Nephron progenitor cell (in vitro differentiated cells): ENCODE results near the gene HEATR1.

ENCODE experiments used
- DNase-seq: peaks from one replicate; pipeline ENCODE4 v3.0.0; 2021
- H3K27ac Mint-ChIP-seq: 2 replicates; pipeline ENCODE4 v1.8.0; 2021; ENCODE audit warnings: mild to moderate bottlenecking, moderate library complexity, mixed read lengths
- H3K27me3 Mint-ChIP-seq: 2 replicates; pipeline ENCODE4 v1.8.0; 2021; ENCODE audit warnings: mild to moderate bottlenecking, low read depth, mixed read lengths; ENCODE audit not compliant: poor library complexity
- H3K36me3 Mint-ChIP-seq: 2 replicates; pipeline ENCODE4 v1.8.0; 2021; ENCODE audit warnings: low read depth, mixed read lengths
- H3K4me1 Mint-ChIP-seq: 2 replicates; pipeline ENCODE4 v1.8.0; 2021; ENCODE audit warnings: mixed read lengths
- H3K4me3 Mint-ChIP-seq: 2 replicates; pipeline ENCODE4 v1.8.0; 2021; ENCODE audit warnings: mild to moderate bottlenecking, moderate library complexity, mixed read lengths
- H3K9me3 Mint-ChIP-seq: 2 replicates; pipeline ENCODE4 v1.8.0; 2021; ENCODE audit warnings: mild to moderate bottlenecking, moderate library complexity, mixed read lengths
- CTCF ChIP-seq: fragments of 200-600 bp; sonication (generic); IDR thresholded peaks from 2 replicates; pipeline ENCODE4 v1.5.0; 2021; ENCODE audit warnings: antibody characterized with exemption

Gene HEATR1

GRCh38 chr1:236552901-236553300, 51.4 kb downstream of the HEATR1 start:
- no peak for DNase-seq
- H3K4me1 Mint-ChIP-seq = no peaks in the 10 kb centered on the region

GRCh38 chr1:236552096-236552495, 52.2 kb downstream of the HEATR1 start:
- H3K36me3 Mint-ChIP-seq = peaks cover 79% of the 10 kb centered on the region
- DNase-seq = no peak
- no peak overlapping the region for H3K27ac Mint-ChIP-seq
- no peak overlapping the region for H3K4me3 Mint-ChIP-seq
- no peaks in the 10 kb centered on the region for H3K4me1 Mint-ChIP-seq
- no peaks in the 10 kb centered on the region for H3K27me3 Mint-ChIP-seq
- no peak for TF ChIP-seq CTCF
- no peaks in the 10 kb centered on the region for H3K9me3 Mint-ChIP-seq

More at GRCh38 chr1:236552901-236553300, 51.4 kb downstream of the HEATR1 start:
- Mint-ChIP-seq H3K27me3 (no peaks in the 10 kb centered on the region), H3K27ac (no peak overlapping the region), H3K36me3 (peaks cover 78% of the 10 kb centered on the region), H3K9me3 (no peaks in the 10 kb centered on the region), H3K4me3 (no peak overlapping the region)
- no peak for TF ChIP-seq CTCF

- Mint-ChIP-seq H3K36me3 (peaks cover 80% of the 10 kb centered on the region), H3K9me3 (no peaks in the 10 kb centered on the region), H3K27ac (peak overlapping the region; percentile 65), H3K27me3 (no peaks in the 10 kb centered on the region), H3K4me1 (no peaks in the 10 kb centered on the region), H3K4me3 (no peak overlapping the region)
- DNase-seq = no peak
- no peak for TF ChIP-seq CTCF
Observed at GRCh38 chr1:236550961-236551851, 53.1 kb downstream of the HEATR1 start.

- H3K27me3 Mint-ChIP-seq = no peaks in the 10 kb centered on the region
- no peak for TF ChIP-seq CTCF
- no peak for DNase-seq
- no peak overlapping the region for H3K4me3 Mint-ChIP-seq
- peaks cover under 1% of the 10 kb centered on the region for H3K4me1 Mint-ChIP-seq
- H3K36me3 Mint-ChIP-seq = peaks cover 81% of the 10 kb centered on the region
- peak overlapping the region; percentile 47 for H3K27ac Mint-ChIP-seq
- H3K9me3 Mint-ChIP-seq = no peaks in the 10 kb centered on the region
Observed at GRCh38 chr1:236548452-236548851, 55.9 kb downstream of the HEATR1 start.

GRCh38 chr1:236545621-236546169, 58.6 kb downstream of the HEATR1 start:
- no peak for TF ChIP-seq CTCF
- Mint-ChIP-seq H3K4me3 (no peak overlapping the region), H3K27ac (peak overlapping the region; percentile 2), H3K27me3 (no peaks in the 10 kb centered on the region), H3K36me3 (peaks cover 70% of the 10 kb centered on the region), H3K4me1 (peaks cover 5% of the 10 kb centered on the region), H3K9me3 (no peaks in the 10 kb centered on the region)
- no peak for DNase-seq
